ENCODE measurements around the gene C17orf100. TPM values are rescaled to one million over a fixed set of nuclear protein-coding genes. Genes with fewer than 3 reads are reported as not detected.
A peak's percentile ranks its signal among the peaks of the same experiment; 100 is the strongest.

C17orf100 gene
- total RNA-seq, 4 donors from 2014 or later, result 0.56 to 0.79 (median 0.63) TPM

GRCh38 chr17:6636616-6637457, 14.7 kb upstream of the C17orf100 start:
- TF ChIP-seq CTCF (IDR thresholded peaks at IDR 0.05), result no peak
- ATAC-seq (ENCODE audit: low FRiP score) (no peak), DNase-seq (ENCODE audit: low spot score) (no peak)

DNA sequence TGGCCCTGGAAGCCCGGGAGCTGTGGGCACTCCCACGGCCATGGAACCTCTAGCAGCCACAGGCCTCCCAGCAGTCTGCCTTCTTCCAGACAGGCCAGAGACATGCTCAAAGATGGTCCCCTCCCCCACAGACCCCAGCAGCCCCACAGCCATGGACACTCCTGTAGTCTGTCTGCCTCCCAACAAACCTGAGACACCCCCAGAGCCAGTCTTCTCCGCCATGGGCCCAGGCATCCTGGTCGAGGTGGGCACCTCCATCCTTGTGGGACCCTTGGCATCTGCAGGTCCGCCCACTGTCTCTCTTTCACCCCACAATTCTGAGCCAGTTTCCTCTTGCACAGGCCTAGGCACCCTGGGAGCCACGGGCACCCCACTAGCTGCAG, 14.1 kb upstream of the C17orf100 start:
- TF ChIP-seq CTCF (IDR thresholded peaks at IDR 0.05), result no peak
- DNase-seq (ENCODE audit: low spot score) (no peak), ATAC-seq (ENCODE audit: low FRiP score) (no peak)

DNA sequence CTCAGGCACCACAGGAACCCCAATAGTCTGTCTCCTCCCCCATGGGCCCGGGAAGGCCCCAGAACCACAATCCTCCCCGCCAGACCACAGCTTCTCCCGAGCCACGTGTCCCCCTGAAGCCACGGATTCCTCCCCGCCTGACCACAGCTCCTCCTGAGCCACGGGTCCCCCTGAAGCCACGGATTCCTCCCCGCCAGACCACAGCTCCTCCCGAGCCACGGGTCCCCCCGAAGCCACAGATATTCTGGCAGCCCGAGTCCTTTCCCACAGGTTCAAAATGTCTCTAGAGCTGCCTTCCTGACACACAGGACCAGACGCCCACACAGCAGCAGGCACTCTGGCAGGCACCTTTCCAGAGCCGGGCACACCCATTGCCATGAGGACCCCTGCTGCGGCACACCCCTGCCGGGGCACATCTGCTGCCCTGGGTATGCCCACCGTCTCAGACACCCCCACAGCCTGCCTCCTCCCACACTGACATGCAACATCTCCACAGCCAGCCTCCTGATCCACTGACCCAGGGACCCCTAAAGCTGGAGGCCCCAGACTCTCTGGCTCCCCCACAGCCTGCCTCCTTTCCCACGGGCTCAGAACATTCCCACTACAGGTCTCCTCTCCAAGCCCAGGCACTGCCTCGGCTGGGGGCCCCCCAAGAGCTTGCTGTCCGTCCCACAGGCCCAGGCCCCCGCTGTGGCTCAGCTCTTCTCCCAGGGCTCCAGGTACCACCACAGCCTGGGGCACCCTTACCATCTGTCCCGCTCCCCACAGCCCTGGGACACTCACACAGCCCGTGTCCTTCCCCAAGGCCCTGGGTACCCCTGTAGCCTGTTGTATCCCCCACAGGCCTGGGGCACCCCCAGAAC, 13.3 kb upstream of the C17orf100 start:
- ATAC-seq (ENCODE audit: low FRiP score) (no peak), DNase-seq (ENCODE audit: low spot score) (no peak)
- no peak for TF ChIP-seq CTCF (IDR thresholded peaks at IDR 0.05)

DNA sequence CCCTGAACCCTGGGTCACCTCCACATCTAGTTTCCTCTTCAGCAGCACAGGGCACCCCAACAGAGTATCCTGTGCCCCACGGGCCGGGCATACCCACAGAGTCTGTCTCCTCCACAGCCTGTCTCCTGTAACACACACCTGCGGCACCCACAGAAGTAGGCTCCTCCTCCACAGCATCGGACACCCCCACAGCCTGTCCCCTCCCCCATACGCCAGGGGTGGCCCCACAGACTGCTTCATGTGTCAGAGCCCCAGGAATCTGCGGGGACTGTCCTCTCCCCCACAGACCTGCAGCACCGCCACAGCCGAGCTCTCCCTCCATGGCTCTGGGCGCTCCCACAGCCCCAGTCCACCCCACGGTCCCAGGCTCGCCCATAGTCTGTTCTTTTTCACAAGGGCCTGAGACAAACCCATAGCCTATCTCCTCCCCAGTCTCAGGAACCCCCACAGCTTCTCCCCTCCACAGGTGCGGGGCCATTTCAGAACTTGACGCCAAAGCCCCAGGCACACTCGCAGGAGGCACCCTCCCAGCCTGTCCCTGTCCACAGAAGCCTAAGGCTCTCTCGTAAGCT, 12.5 kb upstream of the C17orf100 start:
- DNase-seq (ENCODE audit: low spot score) (no peak), ATAC-seq (ENCODE audit: low FRiP score) (no peak)
- TF ChIP-seq CTCF (IDR thresholded peaks at IDR 0.05), result no peak

DNA sequence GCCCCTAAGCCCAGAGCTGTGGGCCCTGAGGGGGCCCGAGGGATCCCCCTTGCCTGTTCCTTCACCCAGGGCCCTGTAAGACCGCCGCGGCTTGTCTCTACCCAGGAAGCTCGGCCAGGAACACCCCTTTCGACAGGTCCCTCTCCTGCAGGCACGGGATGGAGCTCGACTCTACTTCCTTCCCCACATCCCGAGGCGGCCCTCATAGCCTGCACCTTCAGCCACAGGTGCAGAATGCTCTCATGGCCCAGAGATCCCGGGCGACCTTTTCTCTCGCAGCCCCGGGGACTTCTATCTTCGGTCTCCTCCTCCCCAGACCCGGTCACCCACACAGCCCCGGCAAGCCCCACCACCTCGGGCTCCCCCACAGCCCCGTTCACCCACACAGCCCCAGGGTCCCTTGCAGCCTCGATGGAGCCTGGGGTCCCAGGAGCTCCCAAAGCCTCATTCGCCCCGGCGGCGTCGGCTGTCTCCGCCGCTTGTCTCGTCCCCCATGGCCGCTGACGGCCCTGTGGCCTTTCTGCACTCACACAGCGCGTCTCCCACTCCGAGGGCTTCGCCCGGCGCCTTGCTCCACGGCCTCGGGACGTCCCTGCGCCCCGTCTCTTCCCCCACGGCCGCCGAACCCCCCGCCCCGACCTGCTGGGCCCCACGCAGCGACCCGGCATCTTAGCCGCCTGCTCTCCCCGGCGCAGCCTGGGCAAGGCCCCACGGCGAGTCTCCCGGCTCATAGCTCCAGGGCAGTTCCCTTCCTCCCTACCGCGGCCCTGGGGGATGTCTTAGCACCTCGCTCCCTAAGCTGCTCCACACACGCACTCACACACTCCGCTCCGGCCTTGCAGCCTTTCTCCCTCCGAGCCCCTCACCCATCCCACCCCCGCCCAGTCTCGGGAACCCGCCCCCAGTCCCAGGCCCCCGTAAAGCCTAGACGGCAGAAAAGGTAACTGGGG, 11.7 kb upstream of the C17orf100 start:
- ATAC-seq (ENCODE audit: low FRiP score) (peak; percentile 30), DNase-seq (ENCODE audit: low spot score) (no peak)
- no peak for TF ChIP-seq CTCF (IDR thresholded peaks at IDR 0.05)

DNA sequence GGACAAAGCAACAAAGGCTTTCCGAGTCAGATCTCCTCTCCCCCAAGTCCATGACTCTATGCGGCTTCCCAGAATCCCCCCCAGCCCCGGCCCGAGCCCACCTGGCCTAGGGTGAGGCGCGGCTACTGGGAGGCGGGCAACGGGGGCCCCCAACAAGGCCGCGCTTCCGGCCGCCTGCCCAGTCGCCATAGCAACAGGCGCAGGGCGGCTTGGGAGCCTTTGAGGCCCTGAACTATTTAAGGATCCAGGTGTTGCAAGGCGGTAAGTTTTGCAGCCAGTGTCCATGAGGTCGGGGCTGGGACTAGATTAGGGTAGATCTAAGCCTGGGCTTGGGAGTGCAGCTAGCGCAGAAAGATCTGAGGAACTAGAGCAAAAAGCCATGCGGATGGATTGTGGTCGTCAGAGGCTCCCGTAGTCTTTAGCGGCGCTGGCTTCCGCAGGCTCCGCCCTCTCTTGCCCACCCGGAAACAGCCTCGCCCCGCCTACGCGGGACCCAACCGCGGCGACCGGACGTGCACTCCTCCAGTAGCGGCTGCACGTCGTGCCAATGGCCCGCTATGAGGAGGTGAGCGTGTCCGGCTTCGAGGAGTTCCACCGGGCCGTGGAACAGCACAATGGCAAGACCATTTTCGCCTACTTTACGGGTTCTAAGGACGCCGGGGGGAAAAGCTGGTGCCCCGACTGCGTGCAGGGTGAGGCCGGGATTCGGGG, 10.9 kb upstream of the C17orf100 start, which contains the start of the genes KIAA0753 and TXNDC17:
TSS of gene KIAA0753 (minus strand) at position 176 of the 711 bp plus-strand sequence. CDS start 5,608 bp downstream, outside the sequence.
TSS of gene TXNDC17 (plus strand) at position 525 of the 711 bp plus-strand sequence. CDS start at position 548, 23 bp downstream.
- peak; percentile 85 for DNase-seq (ENCODE audit: low spot score)
- ATAC-seq (ENCODE audit: low FRiP score), result peak; percentile 94
- no peak for TF ChIP-seq CTCF (IDR thresholded peaks at IDR 0.05)

Data from omental fat pad (tissue), 4 donors.